Esophagus squamous epithelium (tissue), 4 donors: ENCODE results near the gene IFNA14.

Experiments used
- POLR2A ChIP-seq, 4 donors: fragments of 450-650 bp; IDR thresholded peaks; one replicate each; pipeline ENCODE4 v1.6.1; 2017; ENCODE audit warnings: antibody characterized with exemption in 4 of 4, mild to moderate bottlenecking in 4 of 4, moderate library complexity in 3 of 4
- TF ChIP-seq, protein P1 (sequence below), 6 experiments: fragments of 450-650 bp in 4 of 6; fragments of 200-600 bp in 2 of 6; sonication (generic) in 2 of 6; IDR thresholded peaks; one replicate each; pipeline ENCODE4 v1.5.1; 2016 to 2019; ENCODE audit warnings: antibody characterized with exemption in 6 of 6, mild to moderate bottlenecking in 4 of 6, moderate library complexity in 4 of 6

DNA sequence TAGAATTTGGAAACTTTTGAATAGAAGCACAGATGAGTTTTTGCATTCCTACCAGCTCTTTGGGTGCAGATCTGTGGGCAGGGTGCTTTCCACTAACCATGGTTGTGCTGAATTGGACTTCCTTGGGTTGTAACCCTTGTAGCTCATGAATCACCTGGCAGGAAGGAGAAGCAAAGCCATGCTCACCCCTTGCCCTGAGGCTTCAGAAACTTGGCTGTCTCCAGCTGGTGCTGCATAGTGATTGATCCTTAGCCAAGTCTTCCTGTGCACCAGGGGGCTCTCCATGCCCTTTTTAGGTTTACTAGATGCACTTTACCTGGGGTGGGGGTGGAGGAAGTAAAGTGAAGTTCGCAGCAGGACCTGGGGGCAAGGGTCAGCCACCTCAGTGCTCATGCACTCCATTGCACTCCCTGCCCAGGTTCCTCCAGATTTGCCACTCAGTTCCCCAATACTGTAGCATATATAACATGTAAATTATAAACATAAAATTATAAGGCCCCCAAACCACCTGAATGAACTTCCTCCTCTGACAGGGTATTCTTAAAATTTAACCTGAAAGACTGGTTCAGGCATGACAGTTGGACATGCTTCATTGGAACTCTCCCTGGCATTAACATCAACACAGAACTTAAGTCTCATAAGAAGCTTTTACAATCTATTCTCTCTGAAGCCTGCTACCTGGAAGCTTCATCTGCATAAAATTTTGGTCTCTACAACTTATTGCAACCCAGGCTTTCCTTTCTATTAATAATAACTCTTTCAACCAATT lies 25.8 kb upstream of the IFNA14 start:
- TF ChIP-seq, protein P1, sequence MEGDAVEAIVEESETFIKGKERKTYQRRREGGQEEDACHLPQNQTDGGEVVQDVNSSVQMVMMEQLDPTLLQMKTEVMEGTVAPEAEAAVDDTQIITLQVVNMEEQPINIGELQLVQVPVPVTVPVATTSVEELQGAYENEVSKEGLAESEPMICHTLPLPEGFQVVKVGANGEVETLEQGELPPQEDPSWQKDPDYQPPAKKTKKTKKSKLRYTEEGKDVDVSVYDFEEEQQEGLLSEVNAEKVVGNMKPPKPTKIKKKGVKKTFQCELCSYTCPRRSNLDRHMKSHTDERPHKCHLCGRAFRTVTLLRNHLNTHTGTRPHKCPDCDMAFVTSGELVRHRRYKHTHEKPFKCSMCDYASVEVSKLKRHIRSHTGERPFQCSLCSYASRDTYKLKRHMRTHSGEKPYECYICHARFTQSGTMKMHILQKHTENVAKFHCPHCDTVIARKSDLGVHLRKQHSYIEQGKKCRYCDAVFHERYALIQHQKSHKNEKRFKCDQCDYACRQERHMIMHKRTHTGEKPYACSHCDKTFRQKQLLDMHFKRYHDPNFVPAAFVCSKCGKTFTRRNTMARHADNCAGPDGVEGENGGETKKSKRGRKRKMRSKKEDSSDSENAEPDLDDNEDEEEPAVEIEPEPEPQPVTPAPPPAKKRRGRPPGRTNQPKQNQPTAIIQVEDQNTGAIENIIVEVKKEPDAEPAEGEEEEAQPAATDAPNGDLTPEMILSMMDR (IDR thresholded peaks at IDR 0.05), result no peak
- TF ChIP-seq POLR2A (IDR thresholded peaks at IDR 0.05), result no peak
